A549 (cell line): Measurements from ENCODE around the gene EPB41L1. TPM values are rescaled to one million over a fixed set of nuclear protein-coding genes. Genes with fewer than 3 reads are reported as not detected.

ENCODE experiments used
- ATAC-seq, 2 experiments: fragments of 200-7000 bp in 1 of 2; fragments of >200 bp in 1 of 2; cut with Nextera tagmentation in 1 of 2; cut with Tn5 transposase in 1 of 2; 3 replicates each; pipeline versions ENCODE4 v1.8.0 to v1.9.1; 2018 to 2020; ENCODE audit warnings: mild to moderate bottlenecking in 1 of 2, moderate library complexity in 1 of 2
- CTCF ChIA-PET: fragments of 300-600 bp; sonication (Branson Sonifier 250); formaldehyde crosslinking; extraction: SDS; loops from one replicate; lab custom pipeline; 2021; ENCODE audit warnings: antibody characterized with exemption, inconsistent platforms; lab: Yijun Ruan, JAX
- POLR2A ChIA-PET: fragments of 350-600 bp; formaldehyde crosslinking; extraction: SDS; loops from one replicate; lab custom pipeline; 2021; ENCODE audit warnings: antibody characterized with exemption, inconsistent platforms; lab: Yijun Ruan, JAX
- DNase-seq, 2 experiments: peaks; one replicate each; pipeline versions ENCODE4 v3.0.0 to v3.0.0-alpha.2; 2011 to 2016; ENCODE audit warnings: low read depth in 1 of 2, low spot score in 1 of 2
- FAIRE-seq: peaks from 2 replicates; lab custom pipeline; 2011; peaks lifted over from hg19 to GRCh38; lab: Jason Lieb, UNC
- H3K27ac ChIP-seq, 2 experiments: fragments of >200 bp; sonication (Bioruptor Twin); formaldehyde crosslinking; 3 replicates each; pipeline ENCODE4 v1.5.1; 2016 to 2017
- H3K4me1 ChIP-seq: fragments of >200 bp; sonication (Bioruptor Twin); formaldehyde crosslinking; 3 replicates; pipeline ENCODE4 v1.6.1; 2016
- H3K4me2 ChIP-seq: fragments of >200 bp; sonication (Bioruptor Twin); formaldehyde crosslinking; 3 replicates; pipeline ENCODE4 v1.6.1; 2016
- H3K4me3 ChIP-seq: fragments of >200 bp; sonication (Bioruptor Twin); formaldehyde crosslinking; 3 replicates; pipeline ENCODE4 v1.5.1; 2016
- H3K9me3 ChIP-seq: fragments of >200 bp; sonication (Bioruptor Twin); formaldehyde crosslinking; 3 replicates; pipeline ENCODE4 v1.6.1; 2016
- ATOH8 ChIP-seq: fragments of 250-450 bp; sonication (Bioruptor Pico); IDR thresholded peaks from 2 replicates; pipeline ENCODE4 v1.5.0; 2020; ENCODE audit warnings: low read depth, mild to moderate bottlenecking, moderate library complexity
- BHLHE40 ChIP-seq: IDR thresholded peaks from 2 replicates; pipeline ENCODE4 v1.6.1; 2012; ENCODE audit warnings: low read depth, low read length, inconsistent platforms
- CEBPB ChIP-seq, 2 experiments: fragments of >200 bp in 1 of 2; sonication (Bioruptor Twin) in 1 of 2; formaldehyde crosslinking in 1 of 2; IDR thresholded peaks; 2 replicates each; pipeline ENCODE4 v1.6.1; 2012 to 2016
- CHD4 ChIP-seq: fragments of 200-600 bp; sonication (generic); IDR thresholded peaks from 2 replicates; pipeline ENCODE4 v1.6.1; 2016; ENCODE audit warnings: antibody characterized with exemption, mild to moderate bottlenecking, borderline replicate concordance
- E2F6 ChIP-seq: IDR thresholded peaks from 2 replicates; pipeline ENCODE4 v1.6.1; 2012; ENCODE audit warnings: low read depth, borderline replicate concordance
- EHF ChIP-seq: fragments of 250-450 bp; sonication (Bioruptor Pico); IDR thresholded peaks from 2 replicates; pipeline ENCODE4 v1.5.0; 2020; ENCODE audit warnings: mild to moderate bottlenecking
- FOXS1 ChIP-seq: fragments of 250-450 bp; sonication (Bioruptor Pico); IDR thresholded peaks from 2 replicates; pipeline ENCODE4 v1.5.0; 2020; ENCODE audit warnings: mild to moderate bottlenecking, moderate library complexity
- GATA3 ChIP-seq: IDR thresholded peaks from 2 replicates; pipeline ENCODE4 v1.6.1; 2012; ENCODE audit warnings: borderline replicate concordance
- HDAC2 ChIP-seq: fragments of 200-600 bp; sonication (generic); IDR thresholded peaks from 2 replicates; pipeline ENCODE4 v1.6.1; 2016
- HEYL ChIP-seq: fragments of 250-450 bp; sonication (Bioruptor Pico); IDR thresholded peaks from 2 replicates; pipeline ENCODE4 v1.8.0; 2021; ENCODE audit warnings: mild to moderate bottlenecking, moderate library complexity
- HMGXB4 ChIP-seq: fragments of 250-450 bp; sonication (Bioruptor Pico); IDR thresholded peaks from 2 replicates; pipeline ENCODE4 v1.5.0; 2021; ENCODE audit warnings: mild to moderate bottlenecking, moderate library complexity, borderline replicate concordance
- POLR2A ChIP-seq: IDR thresholded peaks from 2 replicates; pipeline ENCODE4 v1.6.1; 2012; ENCODE audit warnings: mild to moderate bottlenecking, low read length
- POLR2AphosphoS2 ChIP-seq: conservative IDR thresholded peaks from 2 replicates; pipeline ENCODE4 v1.6.1; 2012; ENCODE audit warnings: low read length, improper control_type of control experiment, inconsistent platforms
- RAD21 ChIP-seq, 2 experiments: fragments of >200 bp in 1 of 2; sonication (Bioruptor Twin) in 1 of 2; formaldehyde crosslinking in 1 of 2; IDR thresholded peaks in 1 of 2; conservative IDR thresholded peaks in 1 of 2; 2 replicates in 1 of 2; 3 replicates in 1 of 2; pipeline ENCODE4 v1.6.1; 2012 to 2018; ENCODE audit warnings: inconsistent platforms in 1 of 2
- RCOR1 ChIP-seq: fragments of 150-350 bp; IDR thresholded peaks from 2 replicates; pipeline ENCODE4 v1.6.1; 2014; ENCODE audit warnings: antibody characterized with exemption, low read length, low read depth
- RNF2 ChIP-seq: fragments of 200-600 bp; sonication (generic); IDR thresholded peaks from 2 replicates; pipeline ENCODE4 v1.6.1; 2016; ENCODE audit warnings: low read depth, mild to moderate bottlenecking, antibody characterized with exemption, moderate library complexity, borderline replicate concordance
- SMC3 ChIP-seq: fragments of >200 bp; sonication (Bioruptor Twin); formaldehyde crosslinking; IDR thresholded peaks from 3 replicates; pipeline ENCODE4 v1.6.1; 2018; ENCODE audit warnings: inconsistent platforms
- TFCP2L1 ChIP-seq: fragments of 250-450 bp; sonication (Bioruptor Pico); IDR thresholded peaks from 2 replicates; pipeline ENCODE4 v1.5.0; 2021; ENCODE audit warnings: mild to moderate bottlenecking
- WGBS: methylation state at CpG from one replicate; pipeline ENCODE4 v1.1.6; 2017; ENCODE audit errors: missing lambda C conversion rate; 5-methylcytosine and 5-hydroxymethylcytosine counted together
- polyA minus RNA-seq: library from RNA; depleted of rRNA, polyadenylated mRNA; stranded (reverse); fragments of >200 nt; gene quantifications from 2 replicates; pipeline ENCODE4 v1.2.3, GENCODE V29; 2011; rRNA and poly(A)+ RNA removed
- polyA plus RNA-seq, 4 experiments: library from polyadenylated mRNA; depleted of rRNA in 3 of 4; stranded (reverse); fragments of >200 nt; fragmentation: RNase III in 1 of 4; extraction: RNeasy Plus Mini Kit Qiagen cat#74134 plus additional on column Dnase treatment in 1 of 4; gene quantifications; 2 replicates in 3 of 4; 3 replicates in 1 of 4; pipeline ENCODE4 v1.2.3, GENCODE V29; 2011 to 2017
- TF ChIP-seq, protein P1 (sequence below): fragments of >200 bp; sonication (Bioruptor Twin); formaldehyde crosslinking; IDR thresholded peaks from 3 replicates; pipeline ENCODE4 v1.5.1; 2016

Gene EPB41L1
- polyA plus RNA-seq (2011; rRNA removed) (45.9 and 50.0 TPM in 2 replicates), polyA plus RNA-seq (2017; fragmentation: RNase III; extraction: RNeasy Plus Mini Kit Qiagen cat#74134 plus additional on column Dnase treatment) (81.6 to 94.4 TPM (median 84.2 TPM) in 3 replicates), polyA minus RNA-seq (42.9 and 66.1 TPM in 2 replicates)
- 45.6 and 53.1 TPM in 2 replicates for polyA plus RNA-seq (2012; cell fraction: cytosol; rRNA removed)
- 55.6 and 60.8 TPM in 2 replicates for polyA plus RNA-seq (2012; cell fraction: nucleus; rRNA removed)

DNA sequence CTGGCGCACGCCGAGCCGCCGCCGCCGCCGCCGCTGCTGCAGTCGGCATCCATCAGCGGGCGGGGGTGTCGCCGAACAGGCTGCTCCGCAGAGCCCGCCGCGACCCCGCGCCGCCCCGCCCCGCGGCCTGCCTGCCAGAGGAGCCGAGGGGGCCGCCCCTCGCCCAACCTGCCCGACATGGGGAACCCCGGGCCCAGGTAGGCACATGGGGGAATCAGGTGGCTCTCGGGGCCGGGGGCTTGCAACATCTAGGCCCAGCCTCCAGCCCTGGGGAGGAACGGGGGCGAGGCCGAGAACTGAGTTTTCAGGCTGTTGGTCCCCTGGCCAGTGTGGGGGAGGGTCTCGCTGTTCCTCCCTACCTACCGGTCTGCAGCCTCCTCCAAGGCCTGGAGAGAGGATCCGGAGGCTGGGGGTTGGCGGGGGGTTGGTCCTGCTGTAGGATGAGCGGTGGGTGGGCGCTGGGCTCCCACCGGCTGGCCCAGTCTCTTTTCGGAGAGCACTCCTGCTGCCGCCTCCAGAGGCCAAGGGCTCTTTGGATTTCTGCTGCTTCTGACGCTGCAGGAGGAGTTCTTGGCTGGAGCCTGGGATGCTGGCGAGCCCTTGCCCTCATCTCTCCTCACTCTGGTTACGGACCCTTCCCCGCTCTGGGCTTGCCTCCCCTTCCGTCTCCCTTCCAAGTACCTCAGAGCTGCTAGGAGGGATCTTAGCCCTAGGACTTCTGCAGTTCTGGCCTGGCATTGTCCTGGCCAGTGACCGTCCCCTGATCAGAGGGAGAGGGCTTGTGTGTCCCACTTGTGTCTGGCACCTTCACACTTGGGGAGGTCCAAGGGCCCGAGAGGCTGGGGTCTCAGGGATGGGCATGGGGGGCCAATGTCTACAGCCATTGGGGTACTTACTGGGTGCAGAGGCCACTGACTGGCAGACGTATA is at the start of gene EPB41L1:
Gene EPB41L1 (plus strand): TSS at position 41 of the 929 bp plus-strand sequence. CDS start 19,038 bp downstream, outside the sequence.
- DNase-seq: no peak

DNA sequence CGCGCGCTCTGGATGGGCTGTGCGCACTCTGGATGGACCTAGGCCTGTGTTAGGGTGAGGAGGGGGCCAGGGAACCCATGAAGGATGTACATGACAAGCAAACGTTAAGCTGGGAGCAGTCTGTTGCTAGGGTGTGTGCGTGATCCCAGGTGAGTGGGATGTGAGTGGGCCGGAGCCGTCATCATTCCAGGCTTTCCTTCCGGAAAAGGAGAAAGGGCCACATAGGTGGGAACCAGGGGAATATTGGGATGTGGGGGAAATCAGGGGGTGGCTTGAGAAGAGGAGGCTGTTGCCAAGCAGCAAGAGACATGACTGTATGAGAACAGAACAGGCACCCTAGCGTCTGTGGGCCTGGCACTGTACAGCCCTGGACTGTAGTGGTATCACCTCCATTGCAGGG is 49.7 kb upstream of the EPB41L1 start:
- POLR2A ChIA-PET: no interaction called here
- H3K4me1 ChIP-seq: peaks cover 57% of the 10 kb centered on the region

More for the DNA sequence above, at the start of gene EPB41L1:
- 28% methylated on average over 31 of the region's 51 CpGs for WGBS
- H3K9me3 ChIP-seq: no peaks in the 10 kb centered on the region
- FAIRE-seq: no peak
- peak within 1 kb of the TSS; percentile 80 for H3K4me3 ChIP-seq
- peak within 1 kb of the TSS; percentile 93 for H3K4me2 ChIP-seq
- TF ChIP-seq E2F6 (no peak), SMC3 (no peak), ATOH8 (CRISPR knock-in tag) (no peak), BHLHE40 (no peak), HEYL (CRISPR knock-in tag) (no peak)
- H3K27ac ChIP-seq: peak within 1 kb of the TSS; percentile 87 to 94
- H3K4me1 ChIP-seq: peaks cover 57% of the 10 kb centered on the region
- CTCF ChIA-PET: interaction anchor here (0.5 to 16.8 kb wide), 14 partner anchors 13 to 285 kb away, joined by 3 to 395 read pairs (median 8); no protein-coding TSS in a partner anchor
- POLR2A ChIA-PET: no interaction called here
- ATAC-seq: peak; percentile 7 to 12; a peak in 5 of 6 replicates

More for the DNA sequence above, 49.7 kb upstream of the EPB41L1 start:
- H3K9me3 ChIP-seq: no peaks in the 10 kb centered on the region
- FAIRE-seq: no peak
- peak overlapping the region in 1 of 2 experiments; percentile 80; a peak in 4 of 6 replicates for H3K27ac ChIP-seq
- CTCF ChIA-PET: interaction anchor here (1.2 kb wide), 1 partner anchor 22 kb away, joined by 4 read pairs; no protein-coding TSS in a partner anchor
- TF ChIP-seq CEBPB (IDR thresholded peaks at IDR 0.05) (no peak), FOXS1 (CRISPR knock-in tag) (no peak), ATOH8 (CRISPR knock-in tag) (no peak), RCOR1 (no peak), TFCP2L1 (CRISPR knock-in tag) (no peak), POLR2A (no peak), HMGXB4 (CRISPR knock-in tag) (no peak), HDAC2 (no peak), EHF (CRISPR knock-in tag) (no peak), CHD4 (no peak), SMC3 (no peak), GATA3 (no peak), RNF2 (no peak), RAD21 (conservative IDR thresholded peaks at IDR 0.05 in 1 of 2, IDR thresholded peaks at IDR 0.05 in 1 of 2) (no peak), POLR2AphosphoS2 (no peak)
- TF ChIP-seq, protein P1, sequence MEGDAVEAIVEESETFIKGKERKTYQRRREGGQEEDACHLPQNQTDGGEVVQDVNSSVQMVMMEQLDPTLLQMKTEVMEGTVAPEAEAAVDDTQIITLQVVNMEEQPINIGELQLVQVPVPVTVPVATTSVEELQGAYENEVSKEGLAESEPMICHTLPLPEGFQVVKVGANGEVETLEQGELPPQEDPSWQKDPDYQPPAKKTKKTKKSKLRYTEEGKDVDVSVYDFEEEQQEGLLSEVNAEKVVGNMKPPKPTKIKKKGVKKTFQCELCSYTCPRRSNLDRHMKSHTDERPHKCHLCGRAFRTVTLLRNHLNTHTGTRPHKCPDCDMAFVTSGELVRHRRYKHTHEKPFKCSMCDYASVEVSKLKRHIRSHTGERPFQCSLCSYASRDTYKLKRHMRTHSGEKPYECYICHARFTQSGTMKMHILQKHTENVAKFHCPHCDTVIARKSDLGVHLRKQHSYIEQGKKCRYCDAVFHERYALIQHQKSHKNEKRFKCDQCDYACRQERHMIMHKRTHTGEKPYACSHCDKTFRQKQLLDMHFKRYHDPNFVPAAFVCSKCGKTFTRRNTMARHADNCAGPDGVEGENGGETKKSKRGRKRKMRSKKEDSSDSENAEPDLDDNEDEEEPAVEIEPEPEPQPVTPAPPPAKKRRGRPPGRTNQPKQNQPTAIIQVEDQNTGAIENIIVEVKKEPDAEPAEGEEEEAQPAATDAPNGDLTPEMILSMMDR: no peak
- H3K4me2 ChIP-seq: no peak overlapping the region; the same call in 2 of the 3 replicates
- 93% methylated on average over 10 of the region's 10 CpGs for WGBS
- ATAC-seq: no peak
- no peak for DNase-seq
- H3K4me3 ChIP-seq: no peak overlapping the region
